HS-5 (cell line): ENCODE data around the gene HOXD11.

Experiments
- DNase-seq: peaks from one replicate; pipeline ENCODE4 v3.0.0-alpha.2; 2012; ENCODE audit warnings: low read depth

The HOXD11 gene

GRCh38 chr2:176105730-176106580 lies 1.1 kb upstream of the HOXD11 start:
- DNase-seq: no peak

- DNase-seq: no peak
Measured at GRCh38 chr2:176107731-176108181, 676 bp downstream of the HOXD11 start.

- DNase-seq: no peak
Measured at GRCh38 chr2:176109192-176109901, 2.3 kb downstream of the HOXD11 start.

GRCh38 chr2:176109946-176110345 lies 2.9 kb downstream of the HOXD11 start:
- no peak for DNase-seq

- no peak for DNase-seq
Measured at GRCh38 chr2:176110415-176111308, 3.6 kb downstream of the HOXD11 start.

- no peak for DNase-seq
Measured at GRCh38 chr2:176111309-176111663, 4.2 kb downstream of the HOXD11 start.

- no peak for DNase-seq
Measured at GRCh38 chr2:176111846-176112374, 4.8 kb downstream of the HOXD11 start.

- DNase-seq: no peak
Measured at GRCh38 chr2:176112375-176113302, 5.6 kb downstream of the HOXD11 start.

- DNase-seq: no peak
Measured at GRCh38 chr2:176114120-176114929, 7.2 kb downstream of the HOXD11 start.

- no peak for DNase-seq
Measured at GRCh38 chr2:176114930-176115625, 8.0 kb downstream of the HOXD11 start.

- no peak for DNase-seq
Measured at GRCh38 chr2:176115883-176116813, 9.1 kb downstream of the HOXD11 start, which contains the start of gene HOXD10. TSS of gene HOXD10 (plus strand) at chr2:176116778. CDS start at chr2:176116834, 56 bp downstream.

GRCh38 chr2:176117162-176117822 lies 10.2 kb downstream of the HOXD11 start:
- no peak for DNase-seq

GRCh38 chr2:176117823-176118371 lies 10.8 kb downstream of the HOXD11 start:
- DNase-seq: no peak

GRCh38 chr2:176118601-176119339 lies 11.7 kb downstream of the HOXD11 start:
- no peak for DNase-seq

- DNase-seq: no peak
Measured at GRCh38 chr2:176120364-176121189, 13.5 kb downstream of the HOXD11 start.
